Measurements from ENCODE around the gene ZNF287.
"Not testable (repeated sequence)": the region's sequence is repeated elsewhere in the genome, so short reads cannot be mapped to it uniquely, and the experiment has no call there.

The ZNF287 gene

DNA sequence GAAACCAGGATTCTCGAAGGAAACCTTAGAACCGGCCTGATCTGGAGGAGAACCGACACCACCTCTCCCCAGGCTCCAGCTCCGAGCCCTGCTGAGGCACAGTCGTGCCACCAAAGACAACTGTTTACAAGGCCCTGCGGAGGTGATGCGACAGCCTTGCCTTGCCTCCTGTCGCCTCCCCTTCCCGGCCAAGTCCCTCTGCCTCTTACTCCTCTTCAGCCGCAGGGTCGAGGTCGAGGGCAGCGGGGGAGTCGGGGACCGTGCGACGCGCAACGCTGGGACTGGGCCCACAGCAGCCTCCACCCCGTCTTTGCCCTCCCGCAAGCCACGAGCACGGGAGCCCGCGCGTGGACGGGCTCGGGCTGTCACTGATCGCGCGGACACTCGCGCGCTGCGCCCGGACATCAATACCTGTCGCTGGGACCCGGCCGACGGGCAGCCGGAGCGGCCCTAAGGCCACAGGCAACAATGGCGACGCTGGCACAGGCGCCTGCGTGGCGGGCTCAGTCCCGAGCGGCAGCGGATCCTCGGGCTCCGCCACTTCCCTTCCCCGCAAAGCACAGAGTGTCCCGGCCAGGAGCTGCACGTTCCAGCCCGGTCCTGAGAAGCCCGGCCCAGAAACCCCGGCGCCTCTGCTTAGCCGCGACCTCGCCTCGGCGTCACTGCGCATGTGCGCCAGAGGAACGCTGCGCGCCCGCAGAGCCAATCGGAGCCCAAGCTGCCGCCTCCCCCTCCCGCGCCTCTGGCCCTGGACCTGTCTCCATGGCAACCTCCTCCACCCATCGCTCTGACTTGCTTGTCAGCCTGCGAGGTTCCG, at the start of gene ZNF287:
Gene ZNF287 (minus strand): TSS at position 664 of the 817 bp plus-strand sequence. CDS start 1,473 bp downstream, outside the sequence.
- in situ Hi-C loops (cut with HindIII; ENCODE audit: low sequenced_read_pairs) = loop anchor here (25.0 kb wide), 1 partner anchor 319 kb away; no protein-coding TSS in a partner anchor

DNA sequence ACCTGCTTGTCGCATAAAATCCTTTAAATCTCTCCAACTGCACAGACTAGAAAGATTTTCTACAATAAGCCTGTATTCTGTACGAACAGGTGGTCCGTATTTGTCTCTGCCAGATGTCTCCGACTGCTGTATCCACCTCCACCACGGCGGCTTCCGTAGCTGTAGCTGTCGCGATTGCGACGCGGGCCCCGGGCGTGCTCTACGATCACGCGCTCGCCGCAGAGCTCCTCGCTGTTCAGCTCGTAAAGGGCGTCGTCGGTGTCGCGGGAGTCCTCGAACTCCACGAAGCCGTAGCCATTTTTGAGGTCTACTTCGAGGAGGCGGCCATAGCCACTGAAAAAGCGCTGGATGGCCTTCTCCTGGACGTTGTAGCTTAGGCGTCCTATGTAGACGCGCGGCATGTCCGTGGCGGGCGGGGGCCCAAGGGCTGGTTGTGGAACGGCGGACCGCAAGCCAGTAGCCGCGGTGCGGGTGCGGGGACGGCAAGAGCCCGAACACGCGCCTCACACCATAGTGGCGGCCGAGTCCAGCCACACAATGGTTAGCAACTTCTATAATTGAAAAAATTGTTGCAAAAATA, 48.6 kb upstream of the ZNF287 start:
- in situ Hi-C loops (cut with HindIII; ENCODE audit: low sequenced_read_pairs) = no loop called here

- in situ Hi-C loops (cut with HindIII; ENCODE audit: low sequenced_read_pairs) = no loop called here
Observed at GRCh38 chr17:16599537-16599936, 30.5 kb upstream of the ZNF287 start.

GRCh38 chr17:16593356-16594102, 24.5 kb upstream of the ZNF287 start:
- in situ Hi-C loops (cut with HindIII; ENCODE audit: low sequenced_read_pairs) = no loop called here

- in situ Hi-C loops (cut with HindIII; ENCODE audit: low sequenced_read_pairs) = no loop called here
Observed at GRCh38 chr17:16589097-16589969, 20.3 kb upstream of the ZNF287 start.

DNA sequence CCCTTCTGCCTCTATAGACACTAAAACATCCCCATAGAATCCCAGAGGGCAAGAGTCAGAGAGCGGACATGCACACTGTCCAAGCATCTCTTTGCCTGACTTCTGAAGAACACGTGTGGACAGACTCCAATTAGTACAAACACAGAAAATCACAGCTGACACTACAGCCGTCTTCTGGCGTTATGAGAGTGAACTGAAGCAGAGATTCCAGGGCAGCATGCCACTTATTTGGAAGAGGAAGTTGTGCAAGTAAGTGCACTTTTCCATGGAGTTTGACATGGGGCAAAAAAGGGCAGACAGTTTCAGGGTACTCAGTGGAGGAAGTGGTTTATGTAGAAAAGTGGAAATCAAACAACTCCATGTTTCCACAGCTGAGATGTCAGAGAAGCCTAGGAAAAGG, 16.8 kb upstream of the ZNF287 start:
- in situ Hi-C loops (cut with HindIII; ENCODE audit: low sequenced_read_pairs) = no loop called here

DNA sequence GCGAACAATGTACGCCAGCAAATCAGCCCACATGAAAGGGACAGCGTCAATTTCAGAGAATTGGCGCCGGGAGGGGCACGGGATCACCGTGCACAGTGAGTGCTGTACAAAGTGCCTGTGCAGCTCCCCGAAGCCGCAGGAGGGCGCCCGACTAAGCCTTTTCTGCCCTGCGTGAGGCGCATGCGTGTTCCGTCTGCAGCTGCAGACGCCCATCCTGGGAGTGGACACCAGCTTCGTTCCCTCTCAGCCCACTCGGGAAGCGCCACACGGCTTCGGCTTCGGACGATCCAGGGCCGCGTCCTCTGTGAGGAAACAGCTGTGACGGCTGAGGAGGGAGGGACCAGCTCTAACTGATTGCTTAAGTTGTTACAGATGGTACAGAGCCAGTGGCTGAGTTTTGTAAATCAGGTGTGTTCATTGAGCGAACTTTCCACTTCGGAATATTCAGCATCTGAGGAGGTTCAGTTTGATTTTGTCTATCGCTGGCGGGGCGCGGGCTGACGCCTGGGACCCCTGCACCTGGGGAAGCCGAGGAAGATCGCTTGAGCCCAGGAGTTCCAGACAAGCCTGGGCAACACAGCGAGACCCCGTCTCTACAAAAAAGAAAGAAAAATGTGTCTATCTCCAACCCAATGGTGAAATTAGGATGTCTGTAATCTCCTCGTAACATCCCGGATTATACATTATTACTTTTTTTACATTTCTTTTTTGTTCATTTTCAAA, 15.4 kb upstream of the ZNF287 start:
- in situ Hi-C loops (cut with HindIII; ENCODE audit: low sequenced_read_pairs) = no loop called here

- in situ Hi-C loops (cut with HindIII; ENCODE audit: low sequenced_read_pairs) = no loop called here
Observed at GRCh38 chr17:16583781-16584180, 14.8 kb upstream of the ZNF287 start.

GRCh38 chr17:16573466-16573865, 4.5 kb upstream of the ZNF287 start:
- in situ Hi-C loops (cut with HindIII; ENCODE audit: low sequenced_read_pairs) = loop anchor here (25.0 kb wide), 1 partner anchor 314 kb away; no protein-coding TSS in a partner anchor

DNA sequence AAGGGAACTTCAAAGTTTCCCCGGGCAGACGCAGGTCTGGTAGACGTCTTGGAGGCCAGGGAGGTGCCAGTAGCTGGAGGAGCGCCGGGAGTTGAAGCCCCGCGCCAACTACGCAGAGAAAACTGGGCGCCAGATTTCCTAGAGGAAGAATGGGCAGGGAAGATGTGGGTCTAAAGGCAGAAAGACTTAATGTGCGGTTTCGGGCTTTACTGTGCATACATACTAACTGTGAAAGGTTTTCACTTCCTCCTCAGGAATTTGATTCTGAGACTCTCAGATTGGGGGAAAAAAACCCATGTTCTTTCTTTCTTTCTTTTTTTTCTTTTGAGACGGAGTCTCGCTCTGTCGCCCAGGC, 331 bp upstream of the ZNF287 start:
- in situ Hi-C loops (cut with HindIII; ENCODE audit: low sequenced_read_pairs) = loop anchor here (25.0 kb wide), 1 partner anchor 318 kb away; no protein-coding TSS in a partner anchor

- in situ Hi-C loops (cut with HindIII; ENCODE audit: low sequenced_read_pairs) = loop anchor here (25.0 kb wide), 1 partner anchor 335 kb away; no protein-coding TSS in a partner anchor
Observed at GRCh38 chr17:16552637-16553045, 16.4 kb downstream of the ZNF287 start.

- in situ Hi-C loops (cut with HindIII; ENCODE audit: low sequenced_read_pairs) = loop anchor here (25.0 kb wide), 1 partner anchor 335 kb away; no protein-coding TSS in a partner anchor
Observed at GRCh38 chr17:16551878-16552636, 16.9 kb downstream of the ZNF287 start.

DNA sequence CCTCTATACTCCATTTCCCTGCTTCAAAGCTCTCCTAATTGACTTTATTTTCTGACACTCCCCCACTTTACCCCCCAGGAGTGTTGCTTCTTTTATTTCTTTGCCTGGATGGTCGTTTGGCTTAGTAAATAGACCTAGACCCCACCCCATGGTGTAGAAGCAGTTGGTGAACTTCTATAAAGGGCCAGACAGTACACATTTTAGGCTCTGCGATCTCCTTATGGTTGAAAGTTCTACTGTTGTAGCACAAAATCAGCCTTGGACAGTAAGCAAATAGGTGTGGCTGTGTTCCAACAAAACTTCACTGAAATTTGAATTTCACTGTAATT, 31.9 kb downstream of the ZNF287 start:
- in situ Hi-C loops (cut with HindIII; ENCODE audit: low sequenced_read_pairs) = no loop called here

GRCh38 chr17:16534236-16534635, 34.8 kb downstream of the ZNF287 start:
- in situ Hi-C loops (cut with HindIII; ENCODE audit: low sequenced_read_pairs) = no loop called here

DNA sequence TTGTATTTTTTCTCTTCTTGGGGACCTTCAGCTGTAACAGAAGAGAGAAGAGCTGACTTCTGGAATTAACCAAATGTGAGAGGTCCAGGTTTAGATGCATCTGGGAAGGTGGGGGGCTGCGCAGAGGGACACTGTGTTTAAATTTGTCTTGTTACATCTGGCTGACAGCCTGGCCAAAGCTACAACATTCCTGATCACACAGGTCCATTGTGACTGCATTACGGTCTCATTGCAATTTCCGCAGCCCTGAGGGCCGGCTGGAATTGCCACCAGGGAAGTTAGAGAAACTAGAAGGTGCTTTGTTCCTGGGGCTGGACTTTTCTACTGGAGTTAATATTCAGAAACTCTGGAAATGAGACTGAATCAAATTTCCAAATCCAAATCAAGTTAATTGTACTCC, 39.1 kb downstream of the ZNF287 start:
- in situ Hi-C loops (cut with HindIII; ENCODE audit: low sequenced_read_pairs) = no loop called here

DNA sequence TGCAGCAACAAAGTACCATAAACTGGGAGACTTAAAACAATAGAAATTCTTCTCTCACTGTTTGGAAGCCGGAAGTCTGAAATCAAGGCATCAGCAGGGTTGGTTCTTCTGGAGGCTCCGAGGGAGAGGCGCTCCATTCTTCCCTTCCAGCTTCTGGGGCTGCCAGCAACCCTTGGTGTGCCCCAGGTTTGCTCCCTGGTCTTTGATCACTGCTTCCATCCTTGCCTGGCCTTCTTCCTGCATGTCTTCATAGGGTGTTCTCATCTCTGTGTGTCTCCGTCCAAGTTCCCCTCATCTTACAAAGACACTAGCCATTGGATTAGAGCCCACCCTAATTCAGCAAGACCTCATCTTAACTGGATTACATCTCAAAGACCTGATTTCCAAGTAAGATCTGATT, 41.7 kb downstream of the ZNF287 start:
- in situ Hi-C loops (cut with HindIII; ENCODE audit: low sequenced_read_pairs) = no loop called here

GRCh38 chr17:16525556-16525955, 43.4 kb downstream of the ZNF287 start:
- in situ Hi-C loops (cut with HindIII; ENCODE audit: low sequenced_read_pairs) = not testable (repeated sequence)

GRCh38 chr17:16521070-16521727, 47.8 kb downstream of the ZNF287 start:
- in situ Hi-C loops (cut with HindIII; ENCODE audit: low sequenced_read_pairs) = loop anchor here (5.0 kb wide), 2 partner anchors 69 to 94 kb away; no protein-coding TSS in a partner anchor

DNA sequence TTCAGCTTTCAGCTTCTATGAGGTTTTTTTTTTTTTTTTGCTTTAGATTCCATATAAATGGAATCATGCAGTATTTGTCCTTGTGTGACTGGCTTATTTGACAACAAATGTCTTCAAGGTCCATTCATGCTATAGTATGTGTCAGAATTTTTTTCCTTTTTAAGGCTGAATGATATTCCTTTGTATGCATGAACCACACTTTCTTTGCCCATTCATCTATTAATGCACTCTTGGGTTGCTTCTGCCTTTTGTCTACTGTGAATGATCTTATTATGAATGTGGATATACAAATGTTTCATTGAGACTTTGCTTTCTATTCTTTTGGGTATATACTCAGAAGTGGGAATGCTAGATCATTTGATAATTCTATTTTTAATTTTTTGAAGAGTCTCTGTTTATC, 50.0 kb downstream of the ZNF287 start:
- in situ Hi-C loops (cut with HindIII; ENCODE audit: low sequenced_read_pairs) = no loop called here

Measured in endothelial cell of hepatic sinusoid (primary cell).